ENCODE measurements around the gene PPAT.

DNA sequence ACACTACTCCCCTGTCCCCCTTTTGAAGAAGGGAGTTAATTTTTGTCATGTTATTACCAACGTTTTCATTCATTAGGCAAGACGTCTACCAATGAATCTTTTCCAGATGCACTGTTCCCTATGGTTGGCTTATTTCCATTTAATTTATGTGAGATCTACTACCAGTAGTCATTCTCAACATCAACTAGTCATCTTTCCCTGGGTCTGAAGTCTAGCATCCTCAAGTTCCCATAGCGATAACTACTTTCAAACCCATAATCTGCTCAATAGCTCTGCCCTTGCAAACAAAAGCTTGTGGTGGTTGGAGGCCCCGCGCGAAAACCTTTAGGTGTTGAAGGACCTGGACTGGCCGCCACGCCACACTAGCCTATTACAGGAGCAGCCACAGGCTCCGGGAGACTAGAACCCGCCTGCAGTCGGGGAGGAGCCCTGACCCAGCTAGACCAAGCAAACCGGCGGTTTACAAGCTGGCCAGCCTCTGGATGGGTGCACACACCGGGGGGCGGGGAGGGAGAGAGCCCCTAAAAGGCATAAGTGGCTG lies 746 bp downstream of the PPAT start:
- TF ChIP-seq, protein P1, sequence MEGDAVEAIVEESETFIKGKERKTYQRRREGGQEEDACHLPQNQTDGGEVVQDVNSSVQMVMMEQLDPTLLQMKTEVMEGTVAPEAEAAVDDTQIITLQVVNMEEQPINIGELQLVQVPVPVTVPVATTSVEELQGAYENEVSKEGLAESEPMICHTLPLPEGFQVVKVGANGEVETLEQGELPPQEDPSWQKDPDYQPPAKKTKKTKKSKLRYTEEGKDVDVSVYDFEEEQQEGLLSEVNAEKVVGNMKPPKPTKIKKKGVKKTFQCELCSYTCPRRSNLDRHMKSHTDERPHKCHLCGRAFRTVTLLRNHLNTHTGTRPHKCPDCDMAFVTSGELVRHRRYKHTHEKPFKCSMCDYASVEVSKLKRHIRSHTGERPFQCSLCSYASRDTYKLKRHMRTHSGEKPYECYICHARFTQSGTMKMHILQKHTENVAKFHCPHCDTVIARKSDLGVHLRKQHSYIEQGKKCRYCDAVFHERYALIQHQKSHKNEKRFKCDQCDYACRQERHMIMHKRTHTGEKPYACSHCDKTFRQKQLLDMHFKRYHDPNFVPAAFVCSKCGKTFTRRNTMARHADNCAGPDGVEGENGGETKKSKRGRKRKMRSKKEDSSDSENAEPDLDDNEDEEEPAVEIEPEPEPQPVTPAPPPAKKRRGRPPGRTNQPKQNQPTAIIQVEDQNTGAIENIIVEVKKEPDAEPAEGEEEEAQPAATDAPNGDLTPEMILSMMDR (IDR thresholded peaks at IDR 0.05; ENCODE audit: insufficient read depth, low read depth, low read length), result no peak
- TF ChIP-seq EZH2 (IDR thresholded peaks at IDR 0.05; ENCODE audit: insufficient read depth, low read length), result no peak

Data from astrocyte (in vitro differentiated cells and primary cell).